Endodermal cell (in vitro differentiated cells): Measurements from ENCODE around the gene PTPRN2. TPM values are rescaled to one million over a fixed set of nuclear protein-coding genes. Genes with fewer than 3 reads are reported as not detected.

ENCODE experiments used
- DNase-seq: peaks from one replicate; pipeline ENCODE4 v3.0.0-alpha.2; 2017
- H3K27ac ChIP-seq: 2 replicates; pipeline ENCODE4 v1.5.1; 2013; ENCODE audit warnings: mild to moderate bottlenecking, low read depth, low read length, moderate library complexity
- H3K27me3 ChIP-seq: 2 replicates; pipeline ENCODE4 v1.6.1; 2013; ENCODE audit warnings: mild to moderate bottlenecking, low read length, moderate library complexity; ENCODE audit not compliant: insufficient read depth, control insufficient read depth, poor library complexity, severe bottlenecking
- H3K36me3 ChIP-seq: 2 replicates; pipeline ENCODE4 v1.7.0; 2013; ENCODE audit warnings: mild to moderate bottlenecking, low read length, moderate library complexity; ENCODE audit not compliant: control insufficient read depth, insufficient read depth
- H3K4me1 ChIP-seq: one replicate; pipeline ENCODE4 v1.7.0; 2013; ENCODE audit warnings: low read length; ENCODE audit not compliant: control insufficient read depth, insufficient read depth
- H3K4me3 ChIP-seq: 2 replicates; pipeline ENCODE4 v1.5.1; 2013; ENCODE audit warnings: mild to moderate bottlenecking, low read length, moderate library complexity
- H3K9ac ChIP-seq: 2 replicates; pipeline ENCODE4 v1.6.1; 2013; ENCODE audit warnings: mild to moderate bottlenecking, low read length, moderate library complexity; ENCODE audit not compliant: poor library complexity, severe bottlenecking; ENCODE audit errors: extremely low read depth
- H3K9me3 ChIP-seq: 2 replicates; pipeline ENCODE4 v1.6.1; 2013; ENCODE audit warnings: mild to moderate bottlenecking, low read length, moderate library complexity; ENCODE audit not compliant: control insufficient read depth
- H3K27ac Mint-ChIP-seq: 2 replicates; pipeline ENCODE4 v1.8.0; 2020; ENCODE audit warnings: mixed read lengths
- H3K27me3 Mint-ChIP-seq: 2 replicates; pipeline ENCODE4 v1.8.0; 2021; ENCODE audit warnings: mild to moderate bottlenecking, mixed read lengths; ENCODE audit not compliant: insufficient read depth
- H3K36me3 Mint-ChIP-seq: 2 replicates; pipeline ENCODE4 v1.8.0; 2020; ENCODE audit warnings: low read depth, mixed read lengths
- H3K4me1 Mint-ChIP-seq: 2 replicates; pipeline ENCODE4 v1.8.0; 2020; ENCODE audit warnings: mixed read lengths
- H3K4me3 Mint-ChIP-seq: 2 replicates; pipeline ENCODE4 v1.8.0; 2020; ENCODE audit warnings: mild to moderate bottlenecking, moderate library complexity, mixed read lengths
- H3K9me3 Mint-ChIP-seq: 2 replicates; pipeline ENCODE4 v1.8.0; 2020; ENCODE audit warnings: mild to moderate bottlenecking, mixed read lengths
- CTCF ChIP-seq: fragments of 200-600 bp; sonication (generic); conservative IDR thresholded peaks from 2 replicates; pipeline ENCODE4 v1.5.0; 2021; ENCODE audit warnings: antibody characterized with exemption, mild to moderate bottlenecking
- WGBS, 2 experiments: methylation state at CpG; one replicate each; pipeline versions ENCODE4 v1.1.5 to v1.1.7; 2013; ENCODE audit warnings: missing lambda C conversion rate in 2 of 2, mixed read lengths in 1 of 2; ENCODE audit not compliant: insufficient coverage in 1 of 2, insufficient read length in 1 of 2; 5-methylcytosine and 5-hydroxymethylcytosine counted together
- total RNA-seq, 2 donors: library from RNA; stranded (reverse); fragmentation: NEBNext Ultra II Directional in 1 of 2; extraction: Animal tissue kit (Norgen Biotek cat#: 25700) in 1 of 2; gene quantifications; 2 replicates in 1 of 2; 3 replicates in 1 of 2; pipeline ENCODE4 v1.2.1, GENCODE V29; 2021

Gene PTPRN2
- total RNA-seq, 2 donors from 2014 or later, result 0.69 to 1.2 TPM

GRCh38 chr7:158120316-158120715 lies 467.3 kb downstream of the PTPRN2 start:
- no peak for DNase-seq
- Histone ChIP-seq H3K27ac (no peak overlapping the region), H3K9ac (no peak overlapping the region), H3K4me3 (no peak overlapping the region), H3K4me1 (no peaks in the 10 kb centered on the region), H3K9me3 (peaks cover 93% of the 10 kb centered on the region), H3K27me3 (no peaks in the 10 kb centered on the region), H3K36me3 (no peaks in the 10 kb centered on the region)
- Mint-ChIP-seq H3K27ac (no peak overlapping the region), H3K9me3 (peaks cover 42% of the 10 kb centered on the region), H3K36me3 (no peaks in the 10 kb centered on the region), H3K4me1 (no peaks in the 10 kb centered on the region), H3K27me3 (no peaks in the 10 kb centered on the region), H3K4me3 (no peak overlapping the region)
- WGBS, 2 experiments, result 77 to 92% methylated on average over 3 to 4 of the region's 4 CpGs
- no peak for TF ChIP-seq CTCF

GRCh38 chr7:158117341-158118222 lies 470.0 kb downstream of the PTPRN2 start:
- H3K27me3 Mint-ChIP-seq, result no peaks in the 10 kb centered on the region

GRCh38 chr7:158116235-158116634 lies 471.4 kb downstream of the PTPRN2 start:
- 68 to 80% methylated on average over 2 of the region's 2 CpGs for WGBS, 2 experiments
- Histone ChIP-seq H3K9me3 (peaks cover 87% of the 10 kb centered on the region), H3K4me3 (peak overlapping the region; percentile 27), H3K4me1 (no peaks in the 10 kb centered on the region), H3K27ac (no peak overlapping the region), H3K9ac (no peak overlapping the region), H3K36me3 (no peaks in the 10 kb centered on the region), H3K27me3 (no peaks in the 10 kb centered on the region)
- H3K4me1 Mint-ChIP-seq, result no peaks in the 10 kb centered on the region
- no peak overlapping the region for H3K27ac Mint-ChIP-seq
- DNase-seq, result peak; percentile 11
- H3K4me3 Mint-ChIP-seq, result no peak overlapping the region
- no peak for TF ChIP-seq CTCF
- peaks cover 29% of the 10 kb centered on the region for H3K9me3 Mint-ChIP-seq
- H3K36me3 Mint-ChIP-seq, result no peaks in the 10 kb centered on the region
- H3K27me3 Mint-ChIP-seq, result no peaks in the 10 kb centered on the region

More at GRCh38 chr7:158117341-158118222, 470.0 kb downstream of the PTPRN2 start:
- H3K27ac Mint-ChIP-seq, result no peak overlapping the region
- peaks cover 29% of the 10 kb centered on the region for H3K9me3 Mint-ChIP-seq
- no peak overlapping the region for H3K4me3 Mint-ChIP-seq
- no peak for TF ChIP-seq CTCF
- peak overlapping the region; percentile 27 for H3K4me3 ChIP-seq
- no peaks in the 10 kb centered on the region for H3K36me3 Mint-ChIP-seq
- WGBS, 2 experiments, result no CpG with 5 or more reads among the region's 1 CpG
- no peak overlapping the region for H3K27ac ChIP-seq
- no peaks in the 10 kb centered on the region for H3K4me1 Mint-ChIP-seq
- no peaks in the 10 kb centered on the region for H3K4me1 ChIP-seq
- H3K9ac ChIP-seq, result no peak overlapping the region
- no peaks in the 10 kb centered on the region for H3K27me3 ChIP-seq
- H3K9me3 ChIP-seq, result peaks cover 94% of the 10 kb centered on the region
- no peak for DNase-seq
- no peaks in the 10 kb centered on the region for H3K36me3 ChIP-seq
